SIG-M5 treated with dmso at 0.1 percent for 504 hours (cell line): ENCODE data around the gene TMEM234.
A peak's percentile ranks its signal among the peaks of the same experiment; 100 is the strongest.

Experiments
- DNase-seq: peaks from one replicate; lab custom pipeline; 2025; ENCODE audit not compliant: unreplicated experiment; lab: John Stamatoyannopoulos, UW

Gene TMEM234

DNA sequence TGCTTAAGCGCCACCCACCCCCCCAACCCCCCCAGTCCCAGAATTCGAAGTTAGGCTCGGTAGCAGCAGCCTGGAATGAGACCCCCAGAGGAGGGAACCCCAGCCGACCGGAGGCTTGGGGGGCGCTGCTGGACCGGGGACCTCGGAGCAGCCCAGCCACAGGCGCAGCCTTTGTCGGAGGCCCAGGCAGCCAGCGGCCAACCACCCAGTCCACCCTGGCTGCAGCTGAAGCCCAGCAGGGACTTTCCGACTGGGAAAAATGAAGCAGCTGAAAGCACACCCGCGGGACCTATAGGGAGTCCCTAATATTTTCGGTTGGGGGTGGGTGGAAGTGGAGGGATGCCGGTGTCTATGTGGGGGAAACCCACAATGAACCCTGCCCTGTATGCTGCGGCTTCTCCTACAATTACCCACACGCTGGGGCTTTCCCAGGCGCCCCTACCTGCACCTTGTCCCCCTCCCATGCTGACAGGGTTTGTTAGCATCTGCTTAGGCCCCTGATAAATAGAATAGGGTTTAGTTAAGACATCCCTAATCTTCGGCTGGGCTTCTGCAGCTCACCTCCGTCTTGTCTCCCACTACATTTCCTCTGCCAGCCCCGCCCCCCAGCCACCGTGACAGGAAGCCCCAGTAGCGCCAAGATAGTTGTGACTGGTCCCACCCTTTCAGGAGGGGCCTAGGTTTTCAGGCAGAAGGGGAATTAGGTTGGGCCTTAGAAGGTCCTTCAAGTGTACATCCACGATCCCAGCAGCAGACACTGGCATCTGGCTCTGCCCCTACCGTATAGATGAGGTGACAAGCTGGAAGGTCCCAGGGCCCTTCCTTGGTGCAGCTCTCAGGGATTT, 20.9 kb downstream of the TMEM234 start:
- peak; percentile 40 for DNase-seq

- DNase-seq: peak; percentile 35
These were observed 21.7 kb downstream of the TMEM234 start, which contains the start of gene CCDC28B for GRCh38 chr1:32200226-32201010. TSS of gene CCDC28B (plus strand) at chr1:32200595. CDS start at chr1:32201936, 1,341 bp downstream.

- no peak for DNase-seq
These were observed 22.5 kb downstream of the TMEM234 start for GRCh38 chr1:32199717-32200072.

GRCh38 chr1:32199043-32199716, 23.0 kb downstream of the TMEM234 start:
- DNase-seq: no peak

DNA sequence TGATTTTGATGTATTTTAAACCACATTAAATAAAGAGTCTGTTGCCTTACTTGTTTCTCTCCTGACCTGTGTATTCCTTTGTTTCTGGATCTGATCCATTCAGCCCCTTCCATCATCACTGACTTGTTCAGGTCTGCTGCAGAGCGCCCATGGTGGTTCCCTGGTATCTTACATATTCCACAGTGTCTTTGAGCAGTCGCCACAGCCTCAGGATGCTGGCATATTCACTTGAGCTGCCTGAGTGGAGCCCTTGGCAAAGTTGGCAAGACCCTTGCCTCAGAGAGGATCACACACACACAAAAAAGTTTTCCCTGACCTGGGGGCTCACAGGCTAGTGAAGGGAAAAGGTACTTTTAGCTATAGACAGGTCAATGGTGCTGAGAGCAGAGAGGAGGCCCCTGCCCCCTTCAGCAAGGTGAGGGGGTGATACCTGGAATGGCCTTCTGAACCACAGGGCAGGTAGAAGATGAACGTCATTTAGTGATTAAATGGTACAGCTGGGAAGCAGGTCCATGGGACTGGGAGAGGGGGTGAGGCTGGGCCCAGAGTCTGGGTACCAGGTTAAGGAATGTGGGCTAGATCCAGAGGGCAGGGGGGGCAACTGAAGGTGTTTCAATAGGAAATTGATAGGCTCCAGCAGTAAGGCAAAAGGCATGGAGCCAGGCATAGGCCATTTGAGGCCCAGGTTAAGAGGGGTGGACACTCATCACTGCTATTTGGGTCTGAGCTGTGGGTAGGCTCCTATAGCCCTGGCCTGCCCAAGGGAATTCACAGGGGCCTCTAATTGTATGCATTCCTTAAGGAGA, 23.7 kb downstream of the TMEM234 start:
- DNase-seq: no peak

DNA sequence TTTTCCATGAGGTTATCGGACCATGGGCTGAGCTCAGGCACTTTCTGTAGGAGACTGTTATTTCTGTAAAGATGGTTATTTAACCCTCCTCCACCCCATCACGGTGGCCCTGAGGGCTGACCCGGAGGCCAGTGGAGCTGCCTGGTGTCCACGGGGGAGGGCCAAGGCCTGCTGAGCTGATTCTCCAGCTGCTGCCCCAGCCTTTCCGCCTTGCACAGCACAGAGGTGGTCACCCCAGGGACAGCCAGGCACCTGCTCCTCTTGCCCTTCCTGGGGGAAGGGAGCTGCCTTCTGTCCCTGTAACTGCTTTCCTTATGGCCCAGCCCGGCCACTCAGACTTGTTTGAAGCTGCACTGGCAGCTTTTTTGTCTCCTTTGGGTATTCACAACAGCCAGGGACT, 24.3 kb downstream of the TMEM234 start:
- no peak for DNase-seq

- no peak for DNase-seq
These were observed 25.1 kb downstream of the TMEM234 start for GRCh38 chr1:32197074-32197473.

DNA sequence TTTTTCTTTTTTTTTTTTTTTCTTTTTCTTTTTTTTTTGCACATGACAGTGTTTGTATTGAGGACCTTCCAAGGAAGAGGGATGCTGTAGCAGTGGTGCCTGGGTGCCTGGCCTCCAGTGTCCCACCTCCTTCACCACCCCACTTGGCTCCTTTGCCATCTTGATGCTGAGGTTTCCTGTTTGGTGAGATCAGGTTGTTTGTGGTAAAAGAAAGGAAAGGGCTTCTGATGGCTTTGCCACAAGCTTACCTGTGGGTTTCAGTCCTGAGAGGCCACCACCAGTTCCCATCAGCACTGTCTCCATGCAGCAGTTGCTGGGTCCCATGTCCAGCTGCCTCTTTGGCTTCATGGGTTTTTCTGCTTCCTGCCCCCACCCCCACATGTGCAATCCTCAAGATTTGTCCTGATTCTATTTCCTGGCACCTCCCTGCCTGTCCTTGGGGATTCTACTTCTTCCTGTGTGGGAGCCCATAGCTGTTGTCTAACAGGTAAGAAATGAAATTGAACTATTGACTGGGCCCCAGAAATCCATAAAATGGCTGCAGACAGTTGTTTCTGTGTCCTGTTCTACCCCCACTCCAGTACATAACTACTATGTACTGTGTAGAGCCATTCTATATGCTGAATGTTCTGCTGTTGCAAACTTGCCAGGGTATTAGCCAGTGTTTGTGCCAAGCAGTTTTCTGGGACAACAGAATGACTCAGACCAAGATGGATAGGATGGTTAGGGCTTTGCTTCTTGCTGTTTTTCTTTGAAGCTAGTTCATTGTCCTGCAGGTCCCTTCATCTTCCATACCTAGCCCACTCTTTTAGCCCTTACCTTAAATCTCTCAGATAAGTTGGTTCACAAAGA, 26.0 kb downstream of the TMEM234 start:
- DNase-seq: no peak

DNA sequence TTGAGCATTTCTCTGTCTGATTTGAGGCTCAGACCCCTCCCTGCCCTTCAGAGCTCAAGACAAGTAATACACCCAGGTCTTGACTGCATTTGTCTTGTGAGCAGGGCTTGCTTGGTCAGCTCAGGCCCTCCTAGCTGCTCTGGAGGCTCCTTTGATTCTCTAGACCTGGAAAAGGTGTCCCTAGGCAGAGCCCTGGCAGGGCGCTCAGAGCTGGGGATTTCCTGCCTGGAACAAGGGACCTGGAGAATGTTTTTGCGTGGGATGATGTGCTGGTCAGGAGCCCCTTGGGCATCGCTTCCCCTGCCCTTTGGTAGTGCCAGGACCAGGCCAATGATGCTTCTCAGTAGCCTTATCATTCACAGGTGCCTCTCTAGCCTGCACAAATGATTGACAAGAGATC, 26.6 kb downstream of the TMEM234 start:
- DNase-seq: no peak

- no peak for DNase-seq
These were observed 27.2 kb downstream of the TMEM234 start for GRCh38 chr1:32194984-32195383.

- no peak for DNase-seq
These were observed 29.8 kb downstream of the TMEM234 start for GRCh38 chr1:32192220-32192948.

DNA sequence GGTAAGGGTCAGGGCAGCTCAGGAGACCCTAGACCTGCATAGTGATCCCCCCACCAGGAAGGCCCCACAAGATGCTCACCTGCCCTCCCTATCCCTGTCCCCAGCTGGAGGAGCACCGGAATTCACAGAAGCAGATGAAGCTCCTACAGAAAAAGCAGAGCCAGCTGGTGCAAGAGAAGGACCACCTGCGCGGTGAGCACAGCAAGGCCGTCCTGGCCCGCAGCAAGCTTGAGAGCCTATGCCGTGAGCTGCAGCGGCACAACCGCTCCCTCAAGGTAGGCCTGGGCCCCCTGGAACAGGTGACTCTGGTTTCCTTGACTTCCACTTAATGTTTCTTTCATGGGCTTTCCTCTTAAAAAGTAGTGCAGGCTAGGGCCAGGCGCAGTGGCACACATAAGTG, 34.3 kb downstream of the TMEM234 start:
- DNase-seq: no peak

- no peak for DNase-seq
These were observed 35.7 kb downstream of the TMEM234 start for GRCh38 chr1:32186491-32186890.

- no peak for DNase-seq
These were observed 36.1 kb downstream of the TMEM234 start for GRCh38 chr1:32186077-32186476.

- DNase-seq: no peak
These were observed 37.5 kb downstream of the TMEM234 start for GRCh38 chr1:32184650-32185049.

DNA sequence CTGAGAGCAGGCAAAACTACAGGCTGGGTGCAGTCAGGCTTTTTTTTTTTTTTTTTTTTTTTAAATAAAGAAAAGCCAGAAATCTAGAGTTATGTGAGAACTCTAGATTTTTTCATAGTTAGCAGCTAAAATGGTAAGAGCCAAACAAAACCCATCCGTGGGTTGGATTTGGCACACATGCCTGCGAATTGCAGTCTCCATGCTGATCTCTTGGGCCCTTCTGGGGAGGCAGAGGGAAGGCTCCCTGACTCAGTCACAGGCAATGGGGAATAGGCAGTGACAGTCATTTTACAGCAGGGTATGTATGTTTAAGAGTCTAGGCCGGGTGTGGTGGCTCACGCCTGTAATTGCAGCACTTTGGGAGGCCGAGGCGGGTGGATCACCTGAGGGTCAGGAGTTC, 40.1 kb downstream of the TMEM234 start:
- no peak for DNase-seq

- no peak for DNase-seq
These were observed 40.6 kb downstream of the TMEM234 start for GRCh38 chr1:32181563-32181962.

DNA sequence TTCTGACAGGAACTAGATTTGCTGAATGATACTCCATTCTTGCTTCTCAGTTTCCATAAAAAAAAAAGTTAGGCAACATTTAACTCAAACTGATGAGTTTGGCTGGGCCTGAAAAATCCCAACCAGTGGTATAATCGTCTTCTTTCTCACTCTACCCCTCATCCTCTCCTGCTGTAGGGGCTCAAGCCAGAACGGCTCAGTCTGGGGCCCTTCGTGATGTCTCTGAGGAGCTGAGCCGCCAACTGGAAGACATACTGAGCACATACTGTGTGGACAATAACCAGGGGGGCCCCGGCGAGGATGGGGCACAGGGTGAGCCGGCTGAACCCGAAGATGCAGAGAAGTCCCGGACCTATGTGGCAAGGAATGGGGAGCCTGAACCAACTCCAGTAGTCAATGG, 41.1 kb downstream of the TMEM234 start:
- DNase-seq: no peak
